ENCODE measurements around the gene PGM5.

- TF ChIP-seq CTCF (conservative IDR thresholded peaks at IDR 0.05; ENCODE audit: low read length) (no peak), EZH2phosphoT487 (IDR thresholded peaks at IDR 0.05; ENCODE audit: borderline replicate concordance) (no peak)
These were observed 138.8 kb downstream of the PGM5 start for GRCh38 chr9:68495247-68495646.
